ENCODE measurements around the gene ANXA10.
"Not testable (repeated sequence)": the region's sequence is repeated elsewhere in the genome, so short reads cannot be mapped to it uniquely, and the experiment has no call there.

ANXA10 gene

GRCh38 chr4:168162604-168163003 lies 70.3 kb downstream of the ANXA10 start:
- DNase-seq (no peak), ATAC-seq (no peak)

- no peak for ATAC-seq
These were observed 70.8 kb downstream of the ANXA10 start for GRCh38 chr4:168163106-168163505.

GRCh38 chr4:168164045-168164444 lies 71.7 kb downstream of the ANXA10 start:
- ATAC-seq (no peak), DNase-seq (no peak)

More at GRCh38 chr4:168163106-168163505, 70.8 kb downstream of the ANXA10 start:
- no peak for DNase-seq

GRCh38 chr4:168164915-168165548 lies 72.7 kb downstream of the ANXA10 start:
- ATAC-seq = no peak
- no peak for DNase-seq

GRCh38 chr4:168167714-168168284 lies 75.5 kb downstream of the ANXA10 start:
- no peak for DNase-seq
- no peak for ATAC-seq

GRCh38 chr4:168174308-168174707 lies 82.0 kb downstream of the ANXA10 start:
- ATAC-seq (no peak), DNase-seq (no peak)

DNA sequence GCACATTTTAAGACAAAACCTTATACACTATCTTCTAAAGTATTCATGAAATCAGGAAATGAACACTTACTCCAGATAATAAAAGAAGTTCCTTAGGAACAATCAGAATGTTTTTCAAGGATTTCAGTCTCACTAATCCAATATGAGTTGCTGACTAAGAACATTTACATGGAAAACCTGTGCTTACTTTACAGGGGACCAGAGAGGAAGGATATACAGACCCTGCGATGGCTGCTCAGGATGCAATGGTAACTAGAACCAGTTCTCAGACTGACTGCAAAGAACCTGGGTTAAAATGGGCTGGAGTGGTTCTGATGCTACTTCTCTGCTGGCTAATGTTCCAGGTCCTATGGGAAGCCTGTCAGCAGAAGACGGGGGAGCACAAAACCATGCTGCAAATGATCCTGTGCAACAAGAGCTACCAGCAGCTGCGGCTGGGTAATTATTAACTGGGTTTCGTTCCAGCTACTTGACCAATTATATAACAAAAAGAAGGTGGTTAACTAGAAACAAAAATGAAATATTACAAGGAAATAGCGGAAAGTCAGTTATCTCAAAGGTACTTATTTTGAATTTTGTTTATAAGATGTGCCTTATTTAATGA lies 85.3 kb downstream of the ANXA10 start:
- ATAC-seq (no peak), DNase-seq (no peak)

DNA sequence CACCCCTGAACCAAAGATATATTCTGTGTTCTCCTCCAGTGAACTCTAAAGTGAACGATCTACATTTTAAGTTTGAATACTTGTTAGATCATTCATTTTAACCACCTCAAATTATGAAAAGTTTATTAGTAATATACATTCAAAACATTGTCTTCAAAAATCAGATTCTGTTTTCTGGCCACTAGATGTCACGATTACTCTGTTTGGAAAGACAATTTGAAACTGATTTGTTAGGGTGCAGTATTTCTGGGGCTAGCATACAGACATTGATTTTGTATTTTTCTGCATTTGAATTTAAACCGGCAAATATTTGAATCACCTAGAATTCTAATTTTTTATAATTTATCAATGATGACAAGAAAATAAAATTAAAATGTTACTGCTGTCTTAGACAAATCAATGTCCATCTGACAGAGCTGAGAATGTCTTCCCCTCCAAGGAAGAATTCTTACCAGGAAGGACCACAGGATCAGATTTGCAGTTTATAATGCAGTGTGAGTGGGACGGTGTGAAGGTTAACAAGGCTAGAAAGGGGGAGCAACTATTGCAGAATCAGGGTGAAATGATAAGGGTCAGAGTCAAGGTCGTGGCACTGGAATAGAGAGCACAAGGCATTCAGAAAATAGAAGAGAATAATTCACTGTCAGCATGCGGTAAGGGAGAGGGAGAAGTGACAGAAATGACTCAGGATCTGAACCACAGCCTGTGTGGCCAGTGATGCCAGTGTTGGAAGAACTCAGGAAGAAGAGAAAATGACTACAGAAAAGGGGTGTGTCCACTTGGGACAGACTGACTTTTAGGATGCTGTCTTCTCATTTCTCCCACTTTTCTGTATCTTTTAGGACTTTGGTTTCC lies 91.6 kb downstream of the ANXA10 start:
- ATAC-seq = no peak
- DNase-seq = no peak

DNA sequence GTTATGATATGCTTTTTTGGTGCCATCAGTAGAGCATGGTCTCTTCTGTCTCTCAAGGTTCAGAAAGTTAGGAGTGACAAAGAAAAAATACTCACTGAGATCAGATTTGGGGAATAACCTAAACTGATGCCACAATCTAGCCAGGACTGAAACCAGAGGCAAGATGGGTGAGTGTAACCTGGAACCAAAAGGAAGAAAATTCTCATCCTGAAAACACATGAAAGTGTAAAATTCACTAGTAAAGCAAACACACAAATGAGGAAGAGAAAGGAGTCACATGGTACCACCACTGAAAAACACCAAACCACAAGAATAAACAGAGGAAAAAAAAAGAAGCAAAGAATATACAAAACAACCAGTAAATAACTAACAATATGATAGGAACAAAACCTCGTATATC lies 96.4 kb downstream of the ANXA10 start:
- DNase-seq = no peak
- no peak for ATAC-seq

DNA sequence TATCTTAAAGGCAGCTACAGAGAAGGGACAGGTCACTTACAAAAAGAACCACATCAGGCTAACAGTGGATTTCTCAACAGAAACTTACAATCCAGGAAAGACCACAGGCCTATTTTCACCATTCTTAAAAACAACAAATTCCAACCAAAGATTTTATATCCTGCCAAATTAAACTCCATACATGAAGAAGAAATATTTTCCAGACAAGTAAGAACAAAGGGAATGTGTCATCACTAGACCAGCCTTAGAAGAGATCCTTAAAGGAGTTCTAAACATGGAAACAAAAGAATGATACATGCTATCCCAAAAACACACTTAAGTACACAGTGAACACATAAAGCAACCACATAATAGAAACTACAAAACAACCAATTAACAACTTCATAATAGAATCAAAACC lies 105.6 kb downstream of the ANXA10 start:
- DNase-seq = no peak
- ATAC-seq = no peak

- DNase-seq (no peak), ATAC-seq (no peak)
These were observed 107.1 kb downstream of the ANXA10 start for GRCh38 chr4:168199260-168199957.

DNA sequence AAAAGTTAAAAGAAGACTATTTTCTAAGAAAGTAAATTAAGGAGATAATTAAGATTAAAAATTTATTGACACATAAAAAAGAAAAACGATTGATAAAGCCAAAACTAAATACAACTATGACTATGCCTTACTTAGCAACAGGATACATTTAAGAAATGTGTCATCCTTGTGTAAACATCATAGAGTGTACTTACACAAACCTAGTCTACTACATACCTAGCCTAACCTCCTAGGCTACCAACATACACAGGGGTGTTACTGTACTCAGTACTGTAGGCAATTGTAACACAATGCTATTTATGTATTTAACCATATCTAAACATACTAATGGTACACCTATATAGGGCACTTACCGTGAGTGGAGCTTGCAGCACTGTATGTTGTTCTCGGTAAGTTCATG lies 108.3 kb downstream of the ANXA10 start:
- DNase-seq = no peak
- ATAC-seq = no peak

- no peak for ATAC-seq
These were observed 111.0 kb downstream of the ANXA10 start for GRCh38 chr4:168203233-168203911.

DNA sequence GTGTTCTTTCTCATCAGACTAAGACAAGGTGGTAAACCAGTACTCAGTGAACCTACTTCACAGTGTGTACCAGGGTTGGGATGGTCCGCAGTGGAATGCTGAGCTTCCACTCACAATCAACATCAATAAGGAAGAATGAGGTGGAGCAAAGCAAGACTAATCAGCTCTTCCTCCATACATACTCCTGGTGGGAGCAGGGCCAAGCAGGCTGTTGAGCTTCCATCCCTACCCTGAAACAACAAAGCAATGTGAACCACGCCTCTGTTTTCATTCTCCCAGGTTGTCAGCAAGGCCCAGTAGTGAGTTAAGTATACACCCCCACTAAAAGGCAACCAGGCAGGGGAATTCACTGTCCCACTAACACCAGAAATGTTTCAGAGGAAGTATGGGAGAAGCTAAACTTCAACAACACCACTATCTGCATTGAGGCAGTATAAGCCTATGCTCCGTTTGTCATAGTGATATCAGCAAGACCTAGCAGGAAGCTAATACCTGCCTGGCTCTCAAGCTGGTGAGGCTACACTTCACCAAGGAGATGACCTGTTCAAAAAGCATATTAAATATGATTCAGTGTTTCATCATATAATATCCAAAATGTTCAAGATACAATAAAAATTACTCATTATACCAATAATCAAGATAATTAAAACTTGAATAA lies 116.7 kb downstream of the ANXA10 start:
- DNase-seq (no peak), ATAC-seq (no peak)

More at GRCh38 chr4:168203233-168203911, 111.0 kb downstream of the ANXA10 start:
- DNase-seq = no peak

GRCh38 chr4:168212656-168213055 lies 120.3 kb downstream of the ANXA10 start:
- no peak for DNase-seq
- ATAC-seq = no peak

DNA sequence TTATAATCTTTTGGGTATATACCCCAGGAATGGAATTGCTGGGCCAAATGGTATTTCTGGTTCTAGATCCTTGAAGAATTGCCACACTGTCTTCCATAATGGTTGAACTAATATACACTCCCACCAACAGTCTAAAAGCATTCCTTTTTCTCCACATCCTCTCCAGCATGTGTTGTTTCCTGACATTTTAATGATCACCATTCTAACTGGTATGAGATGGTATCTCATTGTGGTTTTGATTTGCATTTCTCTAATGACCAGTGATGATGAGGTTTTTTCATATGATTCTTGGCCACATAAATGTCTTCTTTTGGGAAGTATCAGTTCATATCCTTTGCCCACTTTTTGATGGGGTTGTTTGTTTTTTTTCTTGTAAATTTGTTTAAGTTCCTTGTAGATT lies 121.2 kb downstream of the ANXA10 start:
- not testable (repeated sequence) for DNase-seq, ATAC-seq

GRCh38 chr4:168218645-168219044 lies 126.3 kb downstream of the ANXA10 start:
- DNase-seq = no peak
- ATAC-seq = no peak

- DNase-seq = no peak
- no peak for ATAC-seq
These were observed 128.6 kb downstream of the ANXA10 start for GRCh38 chr4:168220893-168221292.

DNA sequence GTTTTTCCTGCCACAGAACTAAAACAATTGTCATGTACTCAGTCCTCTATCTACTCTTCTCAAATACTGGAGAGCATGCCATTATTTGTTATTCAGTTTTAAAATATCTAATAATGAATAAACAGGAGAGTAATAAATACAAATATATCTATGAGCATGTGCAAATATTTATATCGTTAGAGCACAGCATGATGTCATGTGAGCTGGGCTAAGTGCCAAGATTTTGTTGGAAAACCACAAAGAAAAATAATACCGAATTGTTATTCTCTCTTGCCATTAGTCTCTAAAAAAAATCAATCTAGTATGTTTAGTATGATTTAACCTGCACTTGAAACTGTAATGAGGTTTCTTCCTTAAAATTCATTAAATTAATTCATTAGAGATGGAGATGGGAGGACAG lies 129.0 kb downstream of the ANXA10 start:
- no peak for ATAC-seq
- DNase-seq = no peak

All from stimulated activated naive CD8-positive, alpha-beta T cell treated with anti-CD3 and anti-CD28 coated beads, Interleukin-15, Interleukin-2, amounts not matched to agents 100 U/mL and 50 U/mL, for 24 hours (primary cell).